HG03469 (cell line): ENCODE measurements around the gene GINS3.

Experiments
- ATAC-seq: cut with Tn5 transposase; IDR thresholded peaks from one replicate; pipeline ENCODE4 v1.9.1; 2021; ENCODE audit warnings: mild to moderate bottlenecking, moderate library complexity, moderate number of reproducible peaks; ENCODE audit not compliant: unreplicated experiment

The GINS3 gene

GRCh38 chr16:58392215-58393137 is at the start of gene GINS3:
Gene GINS3, plus strand, starts transcription at chr16:58392471. Its CDS starts 131 bp downstream, at chr16:58392602.
- ATAC-seq, result peak; percentile 83

- ATAC-seq, result no peak
Observed at GRCh38 chr16:58343562-58343961, 48.7 kb upstream of the GINS3 start.

GRCh38 chr16:58345574-58346354 is 46.5 kb upstream of the GINS3 start:
- ATAC-seq, result no peak

GRCh38 chr16:58346831-58347371 is 45.4 kb upstream of the GINS3 start:
- ATAC-seq, result no peak

DNA sequence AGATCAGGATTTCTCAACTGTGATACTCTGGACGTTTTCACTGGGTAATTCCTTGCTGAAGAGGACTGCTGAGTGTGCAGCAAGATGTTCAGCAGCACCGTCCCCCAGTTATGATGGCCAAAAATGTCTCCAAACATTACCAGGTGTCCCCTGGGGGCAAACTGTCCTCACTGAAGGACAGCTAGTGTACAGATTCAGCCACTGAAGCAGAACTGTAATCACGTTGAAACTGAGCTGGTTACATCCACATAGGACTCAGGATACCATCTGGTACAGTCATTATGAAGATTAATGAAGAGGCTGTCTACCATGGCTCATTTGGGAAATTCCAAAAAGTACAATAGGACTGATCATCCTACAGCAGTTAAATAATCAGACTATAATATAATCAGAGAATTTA is 43.3 kb upstream of the GINS3 start:
- no peak for ATAC-seq

GRCh38 chr16:58352690-58353089 is 39.6 kb upstream of the GINS3 start:
- no peak for ATAC-seq

DNA sequence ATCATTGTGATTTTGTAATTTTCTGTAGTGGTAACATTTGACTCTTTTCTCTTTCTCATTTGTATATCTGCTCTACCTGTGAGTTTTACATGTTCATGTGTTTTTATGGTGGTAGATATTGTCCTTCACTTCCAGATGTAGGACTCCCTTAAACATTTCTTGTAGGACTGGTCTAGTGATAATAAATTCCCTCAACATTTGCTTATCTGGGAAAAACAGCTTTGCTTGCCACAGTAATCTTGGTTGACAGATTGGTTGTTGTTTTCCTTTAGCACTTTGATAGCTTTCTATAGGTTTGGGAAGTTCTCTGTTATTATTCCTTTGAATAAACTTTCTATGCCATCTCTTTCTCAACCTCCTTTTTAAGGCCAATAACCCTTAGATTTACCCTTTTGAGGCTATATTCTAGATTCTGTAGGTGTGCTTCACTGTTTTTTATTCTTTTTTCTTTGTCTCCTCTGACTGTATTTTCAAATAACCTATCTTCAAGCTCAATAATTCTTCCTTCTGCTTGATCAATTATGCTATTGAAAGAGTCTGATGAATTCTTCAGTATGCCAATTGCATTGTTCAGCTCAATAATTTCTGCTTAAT is 32.1 kb upstream of the GINS3 start:
- ATAC-seq, result no peak

- no peak for ATAC-seq
Observed at GRCh38 chr16:58361726-58362125, 30.5 kb upstream of the GINS3 start.

DNA sequence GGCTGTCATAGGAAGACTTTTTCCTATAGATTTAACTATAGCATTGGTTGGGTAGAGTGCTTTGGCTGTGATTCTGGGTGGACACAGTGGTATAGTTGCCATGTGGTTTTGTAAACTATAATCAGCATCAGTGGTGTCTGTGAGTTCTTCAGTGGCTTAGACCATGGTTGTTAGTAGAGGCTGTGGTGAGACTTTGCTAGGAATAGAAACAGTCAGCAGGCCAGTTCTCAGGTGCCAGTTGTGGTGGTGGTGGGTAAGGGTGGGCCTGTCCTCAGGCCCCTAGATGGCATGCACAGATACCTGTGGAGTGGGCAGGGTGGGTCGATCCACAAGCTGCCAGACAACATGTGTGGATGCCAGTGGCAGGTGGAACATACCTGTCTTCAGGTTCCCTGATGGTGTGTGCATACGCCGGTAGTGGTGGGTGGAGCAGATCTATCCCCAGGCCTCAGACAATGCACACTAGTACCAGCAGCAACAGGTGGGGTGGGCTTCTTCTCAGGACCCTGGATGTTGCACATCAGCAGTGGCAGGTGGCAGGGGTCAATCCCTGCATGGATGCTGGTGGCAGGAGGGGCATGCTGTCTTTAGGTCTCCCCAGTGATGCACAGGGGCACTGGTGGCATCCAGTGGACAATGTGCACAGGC is 28.4 kb upstream of the GINS3 start:
- ATAC-seq, result no peak

DNA sequence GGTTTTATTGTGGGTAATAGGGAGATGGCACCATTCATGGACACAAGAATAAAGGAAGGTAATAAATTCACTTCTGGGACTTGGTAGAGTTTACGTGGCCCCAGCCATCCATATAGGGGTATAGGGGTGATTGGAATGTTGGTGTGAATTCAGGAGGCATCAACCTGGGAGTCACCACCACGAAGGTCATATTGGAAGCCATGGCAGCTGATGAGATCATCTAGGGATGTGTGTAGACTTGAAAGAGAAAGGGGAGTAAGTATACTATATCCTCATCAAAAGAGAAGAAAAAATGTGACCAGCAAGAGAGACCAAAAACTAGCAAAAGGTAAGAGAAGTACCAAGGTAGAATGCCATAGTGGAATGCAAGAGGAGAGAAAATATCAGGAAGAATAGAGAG is 26.6 kb upstream of the GINS3 start:
- ATAC-seq, result no peak

DNA sequence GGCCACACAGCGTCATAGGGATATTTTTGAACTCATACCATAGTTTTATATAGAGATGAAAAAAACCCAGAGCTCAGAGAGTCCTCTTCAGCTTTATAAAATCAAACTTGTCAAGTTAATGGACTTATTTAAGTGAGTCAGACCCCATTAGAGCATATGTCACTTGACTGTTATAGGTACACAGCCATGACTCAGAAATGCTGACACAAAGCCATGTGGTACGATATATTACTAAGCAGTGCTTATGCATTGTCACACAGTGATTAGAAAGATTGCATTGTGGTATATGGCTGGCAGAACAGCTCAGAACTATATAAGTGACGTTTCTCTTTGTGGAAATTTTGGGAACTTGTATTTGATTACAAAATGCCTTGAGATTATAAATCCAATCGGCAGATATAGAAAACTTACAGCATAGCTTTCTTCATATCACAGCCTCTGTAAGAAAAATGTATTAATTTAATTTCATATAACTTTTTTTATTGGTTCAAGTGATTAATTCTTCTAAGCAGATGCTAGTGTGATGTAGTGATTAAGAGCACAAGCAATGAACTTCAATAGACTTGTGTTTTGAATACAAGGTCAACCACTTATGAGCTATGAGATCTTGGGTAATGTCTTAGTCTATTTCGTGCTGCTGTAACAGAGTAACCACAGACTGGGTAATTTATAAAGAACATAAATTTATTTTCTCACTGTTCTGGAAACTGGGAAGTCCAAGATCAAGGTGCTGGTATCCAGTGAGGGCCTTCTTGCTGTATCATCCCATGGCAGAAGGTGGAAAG is 25.8 kb upstream of the GINS3 start:
- no peak for ATAC-seq

- ATAC-seq, result no peak
Observed at GRCh38 chr16:58367252-58367651, 25.0 kb upstream of the GINS3 start.

DNA sequence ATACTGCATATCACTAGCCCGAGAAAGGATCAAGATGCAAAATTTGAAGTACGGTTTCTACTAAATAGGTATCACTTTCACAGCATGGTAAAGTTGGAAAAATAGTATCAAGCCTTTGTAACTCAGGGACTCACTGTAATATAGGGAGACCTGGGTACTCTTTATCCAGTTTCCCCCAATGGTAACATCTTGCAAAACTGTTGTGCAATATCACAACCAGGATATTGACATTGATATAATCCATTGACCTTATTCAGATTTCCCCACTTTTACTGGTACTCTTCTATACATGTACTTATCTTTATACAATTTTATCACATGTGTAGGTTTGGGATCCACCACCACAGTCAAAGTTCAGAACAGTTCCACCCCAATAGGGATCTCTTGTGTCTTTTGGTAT is 20.4 kb upstream of the GINS3 start:
- no peak for ATAC-seq

GRCh38 chr16:58375386-58375785 is 16.9 kb upstream of the GINS3 start:
- no peak for ATAC-seq

DNA sequence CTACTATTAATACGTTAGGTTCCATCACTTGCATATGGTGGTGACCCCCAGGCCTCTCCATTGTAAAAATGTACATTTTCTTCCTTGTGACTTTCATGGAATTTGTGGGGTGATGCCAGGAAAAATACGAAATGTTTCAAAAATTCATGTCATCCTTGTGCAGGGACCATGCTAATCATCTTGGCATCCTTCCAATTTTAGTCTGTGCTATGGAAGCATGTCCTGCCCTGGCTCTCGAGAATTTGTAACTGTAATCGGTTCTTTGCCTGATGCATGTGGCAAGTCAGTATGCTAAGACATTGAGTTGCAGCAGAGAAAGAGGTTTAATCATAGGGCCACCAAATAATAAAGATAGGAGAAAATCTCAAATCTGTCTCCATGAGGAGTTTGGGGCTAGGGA is 14.3 kb upstream of the GINS3 start:
- no peak for ATAC-seq

DNA sequence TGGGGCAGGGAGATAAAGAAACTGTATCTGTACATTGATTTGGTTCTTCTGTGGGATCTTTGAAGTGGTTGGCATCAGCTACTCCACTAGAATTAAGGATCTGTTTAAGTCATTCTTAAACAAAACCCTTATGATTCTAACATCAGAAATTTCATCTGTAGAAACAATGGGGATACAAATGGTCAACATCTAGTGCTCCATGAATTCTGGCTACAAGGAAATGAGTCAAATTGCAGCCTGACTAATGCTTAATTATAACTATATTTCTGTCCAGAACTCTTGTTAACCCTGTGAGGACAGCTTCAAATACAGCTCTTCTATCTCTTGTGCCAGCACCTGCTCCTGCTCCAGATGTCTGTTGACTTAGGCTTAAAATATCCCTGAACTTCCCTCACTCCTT is 13.9 kb upstream of the GINS3 start:
- no peak for ATAC-seq

DNA sequence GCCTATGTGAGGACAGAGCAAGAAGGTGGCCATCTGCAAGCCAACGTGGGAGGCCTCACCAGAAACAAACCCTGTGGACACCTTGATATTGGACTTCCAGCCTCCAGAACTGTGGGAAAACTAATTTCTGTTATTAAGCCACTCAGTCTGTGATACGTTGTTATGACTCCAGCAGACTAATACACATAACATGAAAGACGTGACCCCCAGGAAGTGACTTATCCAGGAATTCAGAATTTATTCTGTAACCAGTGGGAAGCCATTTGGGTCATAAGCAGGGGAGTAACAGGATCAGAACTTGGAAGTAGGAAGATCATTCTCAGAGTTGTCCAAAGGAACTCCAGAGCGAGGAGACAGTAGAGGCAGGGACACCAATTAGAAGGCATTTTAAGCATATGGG is 12.5 kb upstream of the GINS3 start:
- ATAC-seq, result no peak

DNA sequence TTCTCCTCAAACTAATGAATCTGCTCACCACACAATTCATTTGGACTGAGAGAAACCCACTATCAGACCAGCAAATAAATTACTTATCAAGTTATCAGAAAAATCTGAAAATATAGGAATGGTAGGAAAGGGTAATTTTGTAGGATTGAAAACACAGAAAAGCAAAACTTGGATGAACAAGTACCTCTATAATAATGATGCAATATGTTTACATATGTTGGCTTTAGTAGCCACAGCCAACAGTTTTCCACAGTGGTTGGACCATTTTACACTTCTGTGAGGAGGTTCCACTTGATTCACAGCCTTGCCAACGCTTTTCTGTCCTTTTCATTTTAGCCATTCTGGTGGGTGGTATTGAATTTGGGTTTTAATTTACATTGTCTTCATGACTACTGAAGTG is 10.6 kb upstream of the GINS3 start:
- ATAC-seq, result no peak

- ATAC-seq, result no peak
Observed at GRCh38 chr16:58384437-58385055, 7.7 kb upstream of the GINS3 start.
